HG03460 (cell line): ENCODE data around the gene LIN9.
"Not testable (repeated sequence)": the region's sequence is repeated elsewhere in the genome, so short reads cannot be mapped to it uniquely, and the experiment has no call there.

ENCODE experiments used
- ATAC-seq: cut with Tn5 transposase; IDR thresholded peaks from one replicate; pipeline ENCODE4 v1.9.1; 2021; ENCODE audit not compliant: unreplicated experiment

LIN9 gene, protein sequence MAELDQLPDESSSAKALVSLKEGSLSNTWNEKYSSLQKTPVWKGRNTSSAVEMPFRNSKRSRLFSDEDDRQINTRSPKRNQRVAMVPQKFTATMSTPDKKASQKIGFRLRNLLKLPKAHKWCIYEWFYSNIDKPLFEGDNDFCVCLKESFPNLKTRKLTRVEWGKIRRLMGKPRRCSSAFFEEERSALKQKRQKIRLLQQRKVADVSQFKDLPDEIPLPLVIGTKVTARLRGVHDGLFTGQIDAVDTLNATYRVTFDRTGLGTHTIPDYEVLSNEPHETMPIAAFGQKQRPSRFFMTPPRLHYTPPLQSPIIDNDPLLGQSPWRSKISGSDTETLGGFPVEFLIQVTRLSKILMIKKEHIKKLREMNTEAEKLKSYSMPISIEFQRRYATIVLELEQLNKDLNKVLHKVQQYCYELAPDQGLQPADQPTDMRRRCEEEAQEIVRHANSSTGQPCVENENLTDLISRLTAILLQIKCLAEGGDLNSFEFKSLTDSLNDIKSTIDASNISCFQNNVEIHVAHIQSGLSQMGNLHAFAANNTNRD

DNA sequence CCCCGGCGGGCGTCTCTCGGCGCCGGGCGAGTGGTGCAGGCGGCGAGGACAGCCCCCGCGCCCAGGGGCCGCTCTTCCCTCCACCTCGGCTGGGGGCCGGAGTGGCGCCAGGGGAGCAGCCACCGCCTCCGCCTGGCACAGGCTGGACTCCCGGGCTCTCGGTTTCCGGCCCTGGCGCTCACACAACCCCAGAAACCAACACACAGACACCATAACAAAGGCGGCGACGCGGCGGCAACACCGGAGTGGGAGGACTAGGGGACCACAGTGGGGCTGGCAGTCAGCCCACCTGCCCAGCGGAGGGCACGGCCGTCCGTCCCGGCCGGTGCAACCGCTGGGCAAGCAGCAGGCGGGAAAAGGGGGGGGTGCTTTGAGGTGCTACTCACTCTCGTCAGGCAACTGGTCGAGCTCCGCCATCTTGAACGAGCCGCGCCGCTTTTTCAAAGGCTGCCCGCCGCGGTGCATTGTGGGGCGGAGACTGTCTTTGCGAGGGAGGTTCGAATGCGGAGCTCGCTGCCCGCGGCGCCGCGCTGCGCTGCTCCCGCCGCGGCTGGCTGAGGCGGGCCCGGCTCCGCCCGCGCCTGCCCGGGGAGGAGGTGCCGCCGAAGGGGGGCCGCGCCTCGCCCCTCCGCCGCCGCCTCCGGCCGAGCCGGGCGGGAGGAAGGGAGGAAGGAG lies at the start of gene LIN9:
Gene LIN9, minus strand, starts transcription at position 442 of the 675 bp plus-strand sequence. Its CDS starts 25 bp downstream, at position 417.
- ATAC-seq: peak; percentile 70

DNA sequence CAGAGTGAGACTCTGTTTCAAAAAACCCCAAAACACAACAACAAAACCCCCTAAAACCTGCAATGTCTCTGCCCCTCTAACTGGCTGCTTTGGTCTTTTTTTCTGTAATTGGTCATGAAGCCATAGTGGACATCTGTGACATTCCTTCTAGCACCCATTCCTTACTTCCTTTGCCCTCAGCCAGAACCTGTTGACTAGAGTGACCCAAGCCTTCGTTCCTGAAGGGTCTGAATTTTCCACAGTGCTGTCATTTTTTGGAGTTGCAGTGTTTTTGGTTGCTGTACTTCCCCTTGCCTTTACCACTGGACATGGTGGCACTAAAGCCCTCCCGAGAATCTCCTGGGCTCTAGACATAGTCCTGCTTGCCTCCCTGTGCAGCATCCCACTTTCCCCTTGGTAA lies 48.5 kb upstream of the LIN9 start:
- ATAC-seq: no peak

DNA sequence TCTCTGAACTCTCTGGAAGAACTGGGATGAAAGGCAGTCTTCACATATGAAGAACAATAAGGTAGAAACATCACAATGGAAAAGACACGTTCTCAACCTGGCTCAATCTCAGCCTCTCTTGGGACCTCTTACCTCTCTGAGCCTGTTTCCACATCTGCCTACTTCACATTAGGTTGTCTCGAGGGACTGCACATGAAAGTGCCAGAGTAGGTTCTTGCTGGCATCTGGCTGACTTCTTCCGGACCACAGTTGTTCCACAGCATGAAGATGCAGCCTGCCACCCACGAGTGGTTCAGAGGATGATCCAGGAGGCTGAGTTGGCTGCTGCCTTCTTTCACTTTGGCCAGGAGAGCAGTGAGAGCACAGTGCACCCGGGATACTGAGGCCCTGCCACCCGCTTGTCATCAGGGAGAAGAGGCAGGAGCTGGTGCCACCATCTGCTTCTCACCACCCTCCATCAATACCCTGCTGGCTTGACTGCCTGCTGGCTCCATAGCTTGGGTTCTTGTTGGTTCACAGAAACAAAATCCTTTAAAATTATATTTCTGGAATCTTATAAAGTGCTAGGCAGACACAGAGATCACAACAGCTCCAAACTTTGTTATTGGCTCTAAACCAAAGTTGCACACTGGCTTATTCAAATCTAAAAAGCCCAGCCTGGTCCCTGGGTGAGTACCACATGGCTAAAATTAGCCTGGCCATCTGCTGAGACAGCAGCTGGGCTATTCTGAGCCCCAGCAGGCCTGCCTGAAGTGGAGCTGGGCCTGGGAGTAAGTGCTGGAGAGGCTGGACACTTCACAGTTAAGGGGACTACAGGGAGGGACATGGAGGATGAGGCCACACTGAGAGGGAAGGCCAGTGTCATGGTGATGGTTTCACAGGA lies 46.9 kb upstream of the LIN9 start:
- ATAC-seq: peak; percentile 48

DNA sequence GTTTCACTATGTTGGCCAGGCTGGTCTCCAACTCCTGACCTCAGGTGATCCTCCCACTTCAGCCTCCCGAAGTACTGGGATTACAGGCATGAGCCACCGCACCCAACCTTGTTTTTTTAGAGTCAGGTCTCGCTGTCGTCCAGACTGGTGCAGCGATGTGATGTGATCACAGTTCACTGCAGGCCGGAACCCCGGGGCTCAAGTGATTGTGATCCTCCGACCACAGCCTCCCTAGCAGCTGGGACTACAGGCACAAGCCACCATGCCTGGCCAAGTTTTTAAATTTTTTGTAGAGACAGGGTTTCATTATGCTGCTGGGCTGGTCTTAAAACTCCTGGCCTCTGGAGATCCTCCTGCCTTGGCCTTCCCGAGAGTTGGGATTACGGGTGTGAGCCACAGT lies 46.1 kb upstream of the LIN9 start:
- ATAC-seq: no peak

DNA sequence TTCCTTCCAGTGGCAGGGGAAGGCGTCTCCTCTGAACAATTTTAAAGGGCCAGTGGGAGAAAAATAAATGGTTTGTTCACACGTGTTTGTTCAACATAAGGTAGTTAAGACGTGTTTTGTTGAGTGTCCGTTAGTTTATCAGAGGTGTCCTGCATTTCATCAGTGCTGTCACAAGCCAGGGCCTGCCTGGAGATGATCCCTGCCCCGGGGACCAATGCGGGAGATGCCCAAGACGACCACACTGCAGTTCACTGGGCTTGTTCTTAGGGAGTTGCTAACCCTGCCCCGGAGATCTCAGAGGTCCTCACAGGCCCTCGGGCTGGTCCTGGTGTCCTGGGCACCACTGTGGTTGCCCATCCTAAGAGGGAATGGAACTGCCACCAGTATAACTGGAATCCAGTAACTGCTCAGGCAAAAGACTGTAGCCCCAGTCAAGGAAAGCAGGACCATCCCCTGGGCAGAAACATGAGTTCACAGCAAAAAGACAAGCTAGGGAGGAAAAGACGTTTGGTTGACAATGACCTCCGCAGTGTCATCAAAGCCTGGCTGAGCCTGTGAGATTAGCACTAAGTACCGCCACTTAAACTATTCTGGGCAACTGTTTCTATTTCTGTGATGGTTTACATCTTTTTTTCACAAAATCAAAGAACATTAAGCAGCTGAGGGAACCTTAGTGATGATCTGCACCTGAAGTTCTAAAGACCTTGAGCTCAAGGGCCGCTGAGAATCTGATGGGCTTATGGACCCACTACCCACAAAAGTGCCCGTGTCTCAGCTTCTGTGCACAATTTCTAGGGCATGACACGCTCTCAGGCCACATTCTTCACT lies 44.9 kb upstream of the LIN9 start:
- ATAC-seq: no peak

DNA sequence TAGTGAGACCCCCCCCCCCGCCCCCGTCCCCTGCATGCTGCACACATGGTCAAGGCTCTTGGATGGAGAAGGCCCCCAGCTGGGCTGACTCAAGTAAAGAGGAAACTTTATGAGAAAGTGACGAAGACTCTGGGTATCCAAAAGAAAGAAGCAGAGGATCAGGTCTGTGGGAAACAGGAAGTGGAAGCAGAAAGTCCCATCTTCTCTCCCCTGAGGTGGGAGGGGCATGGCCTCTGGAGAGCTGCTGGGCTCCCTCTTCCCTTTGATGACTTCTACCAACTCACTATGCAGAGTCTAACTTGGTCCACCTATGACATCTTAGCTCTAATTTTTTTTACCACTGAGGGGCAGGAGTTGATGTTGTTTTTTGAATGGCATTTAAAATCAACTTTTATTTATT lies 42.7 kb upstream of the LIN9 start:
- no peak for ATAC-seq

DNA sequence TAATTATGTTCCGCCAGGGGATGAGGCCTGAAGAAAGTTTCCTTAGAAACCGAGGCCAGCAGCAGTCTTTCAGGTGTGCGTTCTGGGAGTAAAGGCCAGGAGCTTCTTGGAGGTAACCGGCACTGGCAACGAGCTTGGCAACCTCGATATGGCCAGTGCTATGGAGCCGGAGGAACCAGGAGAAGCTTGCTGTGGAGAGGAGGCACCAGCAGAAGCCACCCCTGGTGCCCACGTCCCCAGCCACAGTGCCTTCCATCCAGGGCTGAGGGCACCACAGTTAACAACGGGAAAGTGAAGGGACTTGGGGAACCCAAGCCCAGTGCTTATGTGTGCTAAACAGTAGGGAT lies 41.5 kb upstream of the LIN9 start:
- ATAC-seq: no peak

DNA sequence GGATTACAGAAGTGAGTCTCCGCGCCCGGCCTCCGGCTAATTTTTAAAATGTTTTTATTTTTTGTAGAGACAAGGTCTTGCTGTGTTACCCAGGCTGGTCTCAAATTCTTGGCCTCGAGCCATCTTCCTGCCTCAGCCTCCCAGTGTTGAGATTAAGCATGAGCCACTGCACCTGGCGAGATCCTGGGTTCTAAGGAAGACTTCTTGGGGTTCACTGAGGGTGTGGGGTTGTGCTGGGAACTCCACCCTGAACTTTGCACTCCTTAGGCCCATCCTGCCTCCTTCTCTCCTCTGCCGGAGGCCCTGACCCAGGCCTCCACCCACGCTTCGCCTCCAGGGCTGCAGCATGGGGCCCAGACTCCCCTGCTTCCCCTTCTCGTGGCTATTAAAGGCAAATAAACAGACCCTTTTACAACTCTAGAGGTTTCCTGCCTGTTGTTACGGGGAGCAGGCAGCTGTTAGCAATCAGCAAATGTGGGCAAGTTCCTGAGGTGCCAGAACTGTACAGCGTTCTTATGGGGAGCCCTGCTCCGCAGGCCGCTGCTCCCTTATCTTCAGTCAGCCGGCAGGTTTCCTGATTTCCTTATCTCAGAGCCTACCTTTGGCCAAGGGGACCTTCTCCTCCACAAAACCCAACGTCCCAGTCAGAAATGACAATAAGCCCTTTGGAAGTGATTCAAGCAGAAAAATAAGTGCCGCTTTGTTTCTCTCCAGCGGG lies 41.0 kb upstream of the LIN9 start:
- ATAC-seq: peak; percentile 58

DNA sequence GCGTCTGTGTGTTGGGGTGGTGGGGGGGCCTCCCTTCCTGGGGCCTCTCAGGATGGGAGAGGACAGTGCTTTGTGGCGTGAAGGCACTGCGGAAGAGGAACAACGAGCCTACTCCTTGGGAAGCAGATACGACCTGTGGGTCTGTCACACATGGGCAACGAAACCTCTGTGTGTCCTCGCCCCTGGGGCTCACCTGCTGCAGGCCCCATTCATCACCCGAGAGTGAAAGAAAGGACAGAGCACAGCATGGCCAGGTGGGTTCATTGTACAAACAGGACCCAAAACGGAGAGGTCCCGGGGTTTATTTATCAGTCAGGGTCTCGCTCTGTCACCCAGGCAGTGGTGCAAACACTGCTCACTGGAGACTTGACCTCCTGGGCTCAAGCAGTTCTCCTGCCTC lies 40.1 kb upstream of the LIN9 start:
- no peak for ATAC-seq

DNA sequence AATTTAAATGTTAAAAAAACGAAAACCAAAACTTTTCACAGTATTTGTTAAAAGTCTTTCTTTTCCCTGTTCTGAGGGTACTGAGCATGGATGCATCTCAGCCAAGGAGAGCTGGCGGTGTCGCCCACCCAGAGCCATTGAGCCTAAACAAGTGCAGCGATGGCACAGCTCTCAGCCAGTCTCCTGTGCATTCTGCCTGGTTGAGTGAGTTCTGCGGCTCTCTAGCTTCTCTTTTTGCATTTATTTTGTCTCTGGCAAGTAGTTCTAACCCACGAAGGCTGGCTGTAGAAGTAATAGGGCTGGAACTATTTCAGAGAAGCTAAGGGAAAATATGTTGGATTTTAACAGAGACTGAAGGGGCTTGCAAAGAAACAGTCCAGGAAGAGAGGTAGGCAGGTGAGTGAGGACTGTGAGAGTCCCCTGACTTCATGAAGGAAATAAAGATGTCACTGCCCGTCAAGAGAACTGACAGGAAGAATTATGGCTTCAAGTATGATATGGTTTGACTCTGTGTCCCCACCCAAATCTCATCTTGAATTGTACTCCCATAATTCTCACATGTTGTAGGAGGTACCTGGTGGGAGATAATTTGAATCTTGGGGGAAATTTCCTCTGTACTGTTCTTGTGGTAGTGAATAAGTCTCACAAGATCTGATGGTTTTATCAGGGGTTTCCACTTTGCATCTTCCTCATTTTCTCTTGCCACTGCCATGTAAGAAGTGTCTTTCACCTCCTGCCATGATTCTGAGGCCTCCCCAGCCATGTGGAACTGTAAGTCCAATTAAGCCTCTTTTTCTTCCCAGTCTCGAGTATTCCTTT lies 35.7 kb upstream of the LIN9 start:
- ATAC-seq: no peak

DNA sequence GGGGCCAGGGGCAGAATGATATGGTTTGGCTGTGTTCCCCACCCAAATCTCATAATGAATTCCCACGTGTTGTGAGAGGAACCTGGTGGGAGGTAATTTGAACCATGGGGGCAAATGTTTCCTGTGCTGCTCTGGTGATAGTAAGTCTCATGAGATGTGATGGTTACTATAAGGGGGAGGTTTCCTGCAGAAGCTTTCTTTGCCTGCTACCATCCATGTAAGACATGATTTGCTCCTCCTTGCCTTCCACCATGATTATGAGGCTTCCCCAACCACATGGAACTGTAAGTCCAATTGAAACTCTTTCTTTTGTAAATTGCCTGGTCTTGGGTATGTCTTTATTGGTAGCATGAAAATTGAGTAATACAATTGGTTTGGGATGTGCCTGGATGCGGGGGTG lies 33.7 kb upstream of the LIN9 start:
- no peak for ATAC-seq

DNA sequence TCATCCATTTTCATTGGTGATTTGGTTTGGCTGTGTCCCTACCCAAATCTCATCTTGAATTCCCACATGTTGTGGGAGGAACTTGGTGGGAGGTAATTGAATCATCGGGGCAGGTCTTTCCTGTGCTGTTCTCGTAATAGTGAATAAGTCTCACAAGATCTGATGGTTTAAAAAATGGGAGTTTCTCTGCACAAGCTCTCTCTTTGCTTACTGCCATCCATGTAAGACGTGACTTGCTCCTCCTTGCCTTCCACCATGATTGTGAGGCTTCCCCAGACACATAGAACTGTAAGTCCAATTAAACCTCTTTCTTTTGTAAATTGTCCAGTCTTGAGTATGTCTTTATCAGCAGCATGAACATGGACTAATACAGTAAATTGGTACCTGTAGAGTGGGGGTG lies 31.1 kb upstream of the LIN9 start:
- ATAC-seq: not testable (repeated sequence)

DNA sequence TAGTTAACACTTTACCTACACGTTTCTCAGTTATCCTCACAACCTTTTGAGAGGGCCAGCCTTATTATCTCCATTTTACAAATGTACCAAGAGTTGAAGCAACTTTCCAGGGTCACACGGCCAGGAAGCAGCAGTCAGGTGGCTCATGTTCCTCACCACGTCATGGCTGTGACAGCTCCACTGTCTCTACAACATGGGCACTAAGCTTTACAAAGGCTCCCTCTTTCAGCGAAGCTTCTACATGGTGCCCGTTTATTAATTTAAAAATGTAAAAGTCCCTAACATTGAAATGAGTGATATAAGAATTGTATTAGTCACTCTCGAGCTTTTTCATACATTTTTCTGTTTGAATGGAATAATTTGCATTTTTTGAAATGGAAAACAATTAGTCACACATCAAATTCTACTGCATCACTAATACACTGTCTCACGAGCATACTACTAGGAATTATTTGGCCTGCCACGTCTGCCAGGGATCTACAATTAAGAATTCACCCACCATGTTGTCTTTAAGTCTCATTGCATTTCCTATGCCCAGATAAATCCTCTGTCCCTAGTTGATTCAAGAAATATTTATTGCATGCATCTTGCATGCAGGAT lies 28.4 kb upstream of the LIN9 start:
- no peak for ATAC-seq

DNA sequence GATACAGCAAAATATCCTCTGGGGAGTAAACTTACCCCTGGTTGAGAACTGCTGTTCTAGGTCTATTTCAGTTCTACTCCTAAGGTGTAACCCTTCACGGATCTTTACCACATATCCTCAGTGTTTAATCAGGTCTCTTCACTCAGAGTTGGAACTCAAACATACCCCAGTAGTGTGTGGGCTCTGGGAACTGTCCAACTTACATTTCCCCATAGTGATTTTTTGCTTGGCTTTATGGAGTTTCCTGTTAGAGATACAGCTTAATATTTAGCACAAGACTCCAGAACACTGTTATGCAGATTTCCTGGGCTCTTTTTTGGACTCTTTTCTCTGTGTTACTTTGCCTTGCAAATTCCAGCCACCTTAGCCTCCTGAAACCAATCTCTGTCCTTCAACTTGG lies 26.7 kb upstream of the LIN9 start:
- no peak for ATAC-seq

DNA sequence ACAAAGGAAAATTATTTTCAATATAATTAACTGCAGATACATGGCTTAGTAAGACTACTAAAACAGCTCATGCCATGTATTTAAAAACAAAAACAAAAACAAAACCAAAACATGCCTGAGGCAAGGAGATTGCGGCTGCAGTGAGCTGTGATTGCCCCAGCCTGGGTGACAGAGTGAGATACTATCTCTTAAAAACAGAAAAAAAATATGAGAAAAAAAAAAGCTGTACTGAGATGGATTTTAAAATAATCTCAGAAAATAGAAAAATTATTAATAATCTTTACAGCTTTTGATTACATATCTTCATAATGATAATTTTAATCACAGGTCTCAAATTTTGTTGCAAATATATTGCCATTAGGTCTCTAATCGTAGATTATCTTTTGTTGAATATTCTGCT lies 24.0 kb upstream of the LIN9 start:
- no peak for ATAC-seq

DNA sequence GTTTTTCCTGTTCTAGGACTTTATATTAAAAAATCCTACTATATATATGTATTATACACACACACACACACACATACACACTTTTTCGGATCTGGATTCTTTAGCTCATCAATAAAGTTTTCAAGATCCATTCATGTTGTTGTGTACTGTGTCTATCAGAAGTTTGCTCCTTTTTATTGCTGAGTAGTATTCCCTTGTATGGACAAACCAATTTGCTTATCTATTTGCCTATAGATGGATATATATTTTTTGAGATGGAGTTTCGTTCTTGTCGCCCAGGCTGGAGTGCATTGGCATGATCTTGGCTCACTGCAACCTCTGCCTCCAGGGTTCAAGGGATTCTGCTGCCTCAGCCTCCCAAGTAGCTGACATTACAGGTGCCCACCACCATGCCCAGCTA lies 20.3 kb upstream of the LIN9 start:
- ATAC-seq: no peak

DNA sequence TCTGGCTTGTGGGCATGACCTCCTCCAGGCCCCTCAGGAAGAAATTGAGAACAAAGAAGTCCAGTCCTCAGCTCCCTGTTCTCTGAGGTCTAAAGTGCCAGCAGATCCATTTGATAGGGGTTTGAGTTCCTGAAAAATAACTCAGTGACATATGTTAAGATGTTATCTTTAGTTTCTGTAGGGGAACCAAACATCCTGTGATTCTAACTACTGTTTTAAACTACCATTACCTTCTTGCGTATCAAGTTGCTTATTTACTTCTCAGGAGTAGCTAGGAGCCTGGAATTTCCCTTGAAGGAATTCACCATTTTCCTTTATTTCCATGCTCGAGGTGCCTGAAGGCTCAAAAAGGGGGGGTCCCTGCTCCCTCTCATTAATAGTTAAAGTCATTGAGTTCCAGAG lies 18.8 kb upstream of the LIN9 start:
- no peak for ATAC-seq

DNA sequence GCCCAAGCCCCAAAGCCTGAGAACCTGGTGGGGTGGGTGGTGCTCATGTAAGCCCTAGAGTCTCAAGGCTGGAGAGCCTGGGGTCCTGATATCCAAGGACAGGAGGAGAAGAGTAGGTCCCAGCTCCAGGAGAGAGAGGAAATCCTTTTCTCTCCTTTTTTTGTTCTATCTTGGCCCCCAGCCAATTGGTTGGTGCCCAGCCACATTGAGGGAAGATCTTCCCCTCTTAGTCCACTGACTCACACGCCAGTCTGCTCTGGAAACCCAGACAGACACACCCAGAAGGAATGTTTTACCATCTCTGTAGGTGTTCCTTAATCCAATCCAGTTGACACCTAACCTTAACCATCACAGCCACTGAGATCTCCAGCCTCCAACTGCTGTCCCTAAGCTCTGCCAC lies 16.2 kb upstream of the LIN9 start:
- no peak for ATAC-seq

DNA sequence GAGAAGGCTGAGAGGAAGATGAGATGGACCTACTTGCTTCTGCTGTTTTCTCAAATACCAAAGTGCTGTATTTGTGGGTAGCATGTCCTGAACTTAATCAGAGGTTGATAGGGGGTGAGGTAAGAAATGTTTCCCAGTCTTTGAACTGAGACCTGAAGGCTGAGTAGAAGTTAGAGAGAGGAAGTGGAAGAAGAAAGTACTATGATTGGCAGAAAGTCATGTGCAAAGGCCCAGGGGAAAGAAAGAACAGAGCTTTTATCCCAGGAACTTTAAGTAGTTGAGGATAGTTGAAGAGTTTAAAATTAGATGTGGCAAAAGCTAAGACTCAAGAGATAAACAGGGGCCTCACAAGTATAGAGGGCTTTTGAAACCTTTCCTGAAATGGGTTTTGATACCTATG lies 15.5 kb upstream of the LIN9 start:
- no peak for ATAC-seq
